ENCODE data around the gene COL28A1.

The COL28A1 gene

GRCh38 chr7:7552199-7552598 lies 16.5 kb upstream of the COL28A1 start:
- Histone ChIP-seq H3K4me3 (ENCODE audit: low read depth in 1 of 2, low read length in 1 of 2) (no peak overlapping the region), H3K27ac (no peak overlapping the region), H3K4me1 (ENCODE audit: control insufficient read depth in 1 of 2, insufficient read depth in 1 of 2, low read depth in 1 of 2, low read length in 1 of 2) (no peaks in the 10 kb centered on the region), H3K9me3 (no peaks in the 10 kb centered on the region), H3K36me3 (no peaks in the 10 kb centered on the region), H3K27me3 (no peaks in the 10 kb centered on the region)
- no peak for TF ChIP-seq CTCF (IDR thresholded peaks at IDR 0.05)

GRCh38 chr7:7550663-7551062 lies 15.0 kb upstream of the COL28A1 start:
- H3K9me3 ChIP-seq, result no peaks in the 10 kb centered on the region
- no peaks in the 10 kb centered on the region for H3K36me3 ChIP-seq
- H3K27ac ChIP-seq, result no peak overlapping the region
- no peak for TF ChIP-seq CTCF (IDR thresholded peaks at IDR 0.05)
- no peak overlapping the region for H3K4me3 ChIP-seq (ENCODE audit: low read depth in 1 of 2, low read length in 1 of 2)
- H3K4me1 ChIP-seq (ENCODE audit: control insufficient read depth in 1 of 2, insufficient read depth in 1 of 2, low read depth in 1 of 2, low read length in 1 of 2), result no peaks in the 10 kb centered on the region
- H3K27me3 ChIP-seq, result no peaks in the 10 kb centered on the region

GRCh38 chr7:7548407-7548806 lies 12.7 kb upstream of the COL28A1 start:
- Histone ChIP-seq H3K36me3 (no peaks in the 10 kb centered on the region), H3K27ac (no peak overlapping the region), H3K9me3 (no peaks in the 10 kb centered on the region), H3K27me3 (no peaks in the 10 kb centered on the region), H3K4me3 (ENCODE audit: low read depth in 1 of 2, low read length in 1 of 2) (no peak overlapping the region), H3K4me1 (ENCODE audit: control insufficient read depth in 1 of 2, insufficient read depth in 1 of 2, low read depth in 1 of 2, low read length in 1 of 2) (no peaks in the 10 kb centered on the region)
- no peak for TF ChIP-seq CTCF (IDR thresholded peaks at IDR 0.05)

GRCh38 chr7:7542251-7542835 lies 6.7 kb upstream of the COL28A1 start:
- H3K27ac ChIP-seq, result no peak overlapping the region
- TF ChIP-seq CTCF (IDR thresholded peaks at IDR 0.05), result no peak
- H3K9me3 ChIP-seq, result no peaks in the 10 kb centered on the region
- H3K36me3 ChIP-seq, result no peaks in the 10 kb centered on the region
- H3K27me3 ChIP-seq, result no peaks in the 10 kb centered on the region
- no peaks in the 10 kb centered on the region for H3K4me1 ChIP-seq (ENCODE audit: control insufficient read depth in 1 of 2, insufficient read depth in 1 of 2, low read depth in 1 of 2, low read length in 1 of 2)
- no peak overlapping the region for H3K4me3 ChIP-seq (ENCODE audit: low read depth in 1 of 2, low read length in 1 of 2)

GRCh38 chr7:7539711-7540110 lies 4.0 kb upstream of the COL28A1 start:
- Histone ChIP-seq H3K27ac (no peak overlapping the region), H3K9me3 (no peaks in the 10 kb centered on the region), H3K4me1 (ENCODE audit: control insufficient read depth in 1 of 2, insufficient read depth in 1 of 2, low read depth in 1 of 2, low read length in 1 of 2) (no peaks in the 10 kb centered on the region), H3K27me3 (no peaks in the 10 kb centered on the region), H3K36me3 (no peaks in the 10 kb centered on the region), H3K4me3 (ENCODE audit: low read depth in 1 of 2, low read length in 1 of 2) (no peak overlapping the region)
- no peak for TF ChIP-seq CTCF (IDR thresholded peaks at IDR 0.05)

GRCh38 chr7:7539152-7539551 lies 3.5 kb upstream of the COL28A1 start:
- Histone ChIP-seq H3K27me3 (no peaks in the 10 kb centered on the region), H3K9me3 (no peaks in the 10 kb centered on the region), H3K4me1 (ENCODE audit: control insufficient read depth in 1 of 2, insufficient read depth in 1 of 2, low read depth in 1 of 2, low read length in 1 of 2) (no peaks in the 10 kb centered on the region), H3K27ac (no peak overlapping the region), H3K4me3 (ENCODE audit: low read depth in 1 of 2, low read length in 1 of 2) (no peak overlapping the region), H3K36me3 (no peaks in the 10 kb centered on the region)
- TF ChIP-seq CTCF (IDR thresholded peaks at IDR 0.05), result no peak

Measured in neutrophil (primary cell).